IPS-18c (cell line): ENCODE results near the gene C1QL4.
"Not testable (repeated sequence)": the region's sequence is repeated elsewhere in the genome, so short reads cannot be mapped to it uniquely, and the experiment has no call there.

Source experiments
- H3K4me3 ChIP-seq: 2 replicates; pipeline ENCODE4 v1.7.0; 2013; ENCODE audit warnings: low read depth, mild to moderate bottlenecking, low read length, moderate library complexity; ENCODE audit not compliant: insufficient read depth
- H3K9me3 ChIP-seq: one replicate; pipeline ENCODE4 v1.6.1; 2013; ENCODE audit warnings: mild to moderate bottlenecking, low read length, moderate library complexity; ENCODE audit not compliant: control insufficient read depth, insufficient read depth

C1QL4 gene

GRCh38 chr12:49323524-49324097 lies 13.4 kb downstream of the C1QL4 start:
- Histone ChIP-seq H3K9me3 (no peaks in the 10 kb centered on the region), H3K4me3 (peak overlapping the region; percentile 95)

- Histone ChIP-seq H3K9me3 (no peaks in the 10 kb centered on the region), H3K4me3 (peak within 1 kb of the TSS; percentile 95)
Measured at GRCh38 chr12:49322708-49323523, 14.1 kb downstream of the C1QL4 start, which contains the start of gene TROAP. Gene TROAP, plus strand, starts transcription at chr12:49323255. Its CDS starts 354 bp downstream, at chr12:49323609.

GRCh38 chr12:49322367-49322707 lies 14.7 kb downstream of the C1QL4 start:
- peak overlapping the region; percentile 95 for H3K4me3 ChIP-seq
- H3K9me3 ChIP-seq = no peaks in the 10 kb centered on the region

GRCh38 chr12:49320411-49321103 lies 16.4 kb downstream of the C1QL4 start:
- not testable (repeated sequence) for H3K9me3 ChIP-seq, H3K4me3 ChIP-seq

GRCh38 chr12:49317118-49317517 lies 19.9 kb downstream of the C1QL4 start:
- H3K4me3 ChIP-seq, H3K9me3 ChIP-seq: not testable (repeated sequence)

GRCh38 chr12:49314811-49315210 lies 22.2 kb downstream of the C1QL4 start:
- Histone ChIP-seq H3K4me3 (no peak overlapping the region), H3K9me3 (no peaks in the 10 kb centered on the region)

GRCh38 chr12:49310451-49311000 lies 26.5 kb downstream of the C1QL4 start:
- not testable (repeated sequence) for H3K4me3 ChIP-seq, H3K9me3 ChIP-seq

- no peaks in the 10 kb centered on the region for H3K9me3 ChIP-seq
- no peak overlapping the region for H3K4me3 ChIP-seq
Measured at GRCh38 chr12:49309386-49309785, 27.6 kb downstream of the C1QL4 start.

GRCh38 chr12:49305762-49306510 lies 31.1 kb downstream of the C1QL4 start:
- H3K9me3 ChIP-seq = no peaks in the 10 kb centered on the region
- no peak overlapping the region for H3K4me3 ChIP-seq

GRCh38 chr12:49304161-49304560 lies 32.8 kb downstream of the C1QL4 start:
- H3K4me3 ChIP-seq = no peak overlapping the region
- H3K9me3 ChIP-seq = no peaks in the 10 kb centered on the region

GRCh38 chr12:49301760-49302159 lies 35.2 kb downstream of the C1QL4 start:
- no peak overlapping the region for H3K4me3 ChIP-seq
- H3K9me3 ChIP-seq = no peaks in the 10 kb centered on the region

- Histone ChIP-seq H3K4me3 (no peak overlapping the region), H3K9me3 (peaks cover 2% of the 10 kb centered on the region)
Measured at GRCh38 chr12:49298160-49298559, 38.8 kb downstream of the C1QL4 start.

GRCh38 chr12:49297695-49298060 lies 39.3 kb downstream of the C1QL4 start:
- H3K4me3 ChIP-seq = no peak overlapping the region
- H3K9me3 ChIP-seq = peaks cover 2% of the 10 kb centered on the region

- Histone ChIP-seq H3K4me3 (peak overlapping the region; percentile 59), H3K9me3 (peaks cover 2% of the 10 kb centered on the region)
Measured at GRCh38 chr12:49296836-49297694, 39.9 kb downstream of the C1QL4 start.

- Histone ChIP-seq H3K9me3 (peaks cover 2% of the 10 kb centered on the region), H3K4me3 (peak overlapping the region; percentile 59; the same call in 1 of the 2 replicates)
Measured at GRCh38 chr12:49296034-49296835, 40.8 kb downstream of the C1QL4 start.
